Measurements from ENCODE around the gene ADM5. TPM values are rescaled to one million over a fixed set of nuclear protein-coding genes. Genes with fewer than 3 reads are reported as not detected.
A peak's percentile ranks its signal among the peaks of the same experiment; 100 is the strongest.

The ADM5 gene
- total RNA-seq, 1 experiment from 2014 or later: 4.7 TPM

DNA sequence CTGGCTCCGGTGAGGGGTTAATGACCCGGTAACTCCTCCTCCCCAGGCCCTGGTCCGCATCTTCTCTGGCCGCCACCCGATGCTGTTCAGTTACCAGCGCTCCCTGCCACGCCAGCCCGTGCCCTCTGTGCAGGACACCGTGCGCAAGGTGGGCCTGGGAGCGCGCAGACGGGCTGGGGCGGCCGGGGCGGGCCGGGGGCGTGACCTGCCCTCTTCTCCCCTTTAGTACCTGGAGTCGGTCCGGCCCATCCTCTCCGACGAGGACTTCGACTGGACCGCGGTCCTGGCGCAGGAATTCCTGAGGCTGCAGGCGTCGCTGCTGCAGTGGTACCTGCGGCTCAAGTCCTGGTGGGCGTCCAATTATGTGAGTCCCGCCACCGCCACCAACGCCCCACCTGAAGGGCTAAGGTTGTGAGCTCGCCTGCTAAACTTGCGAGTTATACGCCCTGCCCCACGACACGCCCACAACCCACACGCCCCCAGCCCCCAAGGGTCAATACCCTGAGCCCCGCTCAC is 11.9 kb downstream of the ADM5 start:
- no peak overlapping the region for H3K27ac ChIP-seq (ENCODE audit: low read length)
- no peak overlapping the region for H3K4me3 ChIP-seq (ENCODE audit: low read depth in 2 of 2, low read length in 2 of 2)
- no peaks in the 10 kb centered on the region for H3K27me3 ChIP-seq (ENCODE audit: control insufficient read depth, insufficient read depth, low read length)
- no peaks in the 10 kb centered on the region for H3K4me1 ChIP-seq (ENCODE audit: control insufficient read depth, insufficient read depth, low read length)
- peak; percentile 74; the same call in 1 of the 2 replicates for ATAC-seq
- POLR2A ChIA-PET: no interaction called here
- H3K9me3 ChIP-seq (ENCODE audit: control insufficient read depth, insufficient read depth, low read depth, low read length): no peaks in the 10 kb centered on the region
- no TSS peak for BruUV-seq (replicated peaks)
- in situ Hi-C loops (cut with HindIII; ENCODE audit: low pct_unique_long_range_greater_than_20kb, low sequenced_read_pairs): no loop called here
- TF ChIP-seq, protein P1, sequence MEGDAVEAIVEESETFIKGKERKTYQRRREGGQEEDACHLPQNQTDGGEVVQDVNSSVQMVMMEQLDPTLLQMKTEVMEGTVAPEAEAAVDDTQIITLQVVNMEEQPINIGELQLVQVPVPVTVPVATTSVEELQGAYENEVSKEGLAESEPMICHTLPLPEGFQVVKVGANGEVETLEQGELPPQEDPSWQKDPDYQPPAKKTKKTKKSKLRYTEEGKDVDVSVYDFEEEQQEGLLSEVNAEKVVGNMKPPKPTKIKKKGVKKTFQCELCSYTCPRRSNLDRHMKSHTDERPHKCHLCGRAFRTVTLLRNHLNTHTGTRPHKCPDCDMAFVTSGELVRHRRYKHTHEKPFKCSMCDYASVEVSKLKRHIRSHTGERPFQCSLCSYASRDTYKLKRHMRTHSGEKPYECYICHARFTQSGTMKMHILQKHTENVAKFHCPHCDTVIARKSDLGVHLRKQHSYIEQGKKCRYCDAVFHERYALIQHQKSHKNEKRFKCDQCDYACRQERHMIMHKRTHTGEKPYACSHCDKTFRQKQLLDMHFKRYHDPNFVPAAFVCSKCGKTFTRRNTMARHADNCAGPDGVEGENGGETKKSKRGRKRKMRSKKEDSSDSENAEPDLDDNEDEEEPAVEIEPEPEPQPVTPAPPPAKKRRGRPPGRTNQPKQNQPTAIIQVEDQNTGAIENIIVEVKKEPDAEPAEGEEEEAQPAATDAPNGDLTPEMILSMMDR (IDR thresholded peaks at IDR 0.05): no peak
- TF ChIP-seq POLR2AphosphoS5 (IDR thresholded peaks at IDR 0.05; ENCODE audit: low read depth, low read length) (no peak), TCF7L2 (IDR thresholded peaks at IDR 0.05; ENCODE audit: low read depth, low read length) (no peak), SIN3A (IDR thresholded peaks at IDR 0.05; ENCODE audit: borderline replicate concordance, insufficient read depth, low read depth, low read length) (no peak), REST (IDR thresholded peaks at IDR 0.05; ENCODE audit: insufficient read depth in 1 of 2, low read depth in 2 of 2, low read length in 1 of 2) (no peak)
- CTCF ChIA-PET: no interaction called here
- no peaks in the 10 kb centered on the region for H3K36me3 ChIP-seq (ENCODE audit: control insufficient read depth, insufficient read depth, low read length)
- intact Hi-C loops (cut with micrococcal nuclease; ENCODE audit: unreplicated experiment): no loop called here
- no peak for DNase-seq (ENCODE audit: low read depth, low spot score)

- DNase-seq (ENCODE audit: low read depth, low spot score) (no peak), ATAC-seq (no peak)
- CTCF ChIA-PET: no interaction called here
- intact Hi-C loops (cut with micrococcal nuclease; ENCODE audit: unreplicated experiment) (no loop called here), in situ Hi-C loops (cut with HindIII; ENCODE audit: low pct_unique_long_range_greater_than_20kb, low sequenced_read_pairs) (no loop called here)
- no peaks in the 10 kb centered on the region for H3K36me3 ChIP-seq (ENCODE audit: control insufficient read depth, insufficient read depth, low read length)
- H3K4me3 ChIP-seq (ENCODE audit: low read depth in 2 of 2, low read length in 2 of 2): no peak overlapping the region
- POLR2A ChIA-PET: interaction anchor here (0.7 kb wide), 1 partner anchor 10 kb away, joined by 3 read pairs; no protein-coding TSS in a partner anchor
- no peaks in the 10 kb centered on the region for H3K9me3 ChIP-seq (ENCODE audit: control insufficient read depth, insufficient read depth, low read depth, low read length)
- TF ChIP-seq POLR2AphosphoS5 (IDR thresholded peaks at IDR 0.05; ENCODE audit: low read depth, low read length) (no peak), SIN3A (IDR thresholded peaks at IDR 0.05; ENCODE audit: borderline replicate concordance, insufficient read depth, low read depth, low read length) (no peak), REST (IDR thresholded peaks at IDR 0.05; ENCODE audit: insufficient read depth in 1 of 2, low read depth in 2 of 2, low read length in 1 of 2) (no peak)
- TF ChIP-seq, protein P1 (IDR thresholded peaks at IDR 0.05): no peak
- H3K27me3 ChIP-seq (ENCODE audit: control insufficient read depth, insufficient read depth, low read length): no peaks in the 10 kb centered on the region
- no TSS peak for BruUV-seq (replicated peaks)
- no peak overlapping the region for H3K27ac ChIP-seq (ENCODE audit: low read length)
- no peaks in the 10 kb centered on the region for H3K4me1 ChIP-seq (ENCODE audit: control insufficient read depth, insufficient read depth, low read length)
Observed at GRCh38 chr19:49704888-49705642, 15.7 kb downstream of the ADM5 start.

Data from Panc1 (cell line).